ENCODE data around the gene TSPAN17. TPM values are rescaled to one million over a fixed set of nuclear protein-coding genes. Genes with fewer than 3 reads are reported as not detected.

The TSPAN17 gene
- polyA plus RNA-seq, 4 donors, result 20.7 to 35.2 (median 24.2) TPM

DNA sequence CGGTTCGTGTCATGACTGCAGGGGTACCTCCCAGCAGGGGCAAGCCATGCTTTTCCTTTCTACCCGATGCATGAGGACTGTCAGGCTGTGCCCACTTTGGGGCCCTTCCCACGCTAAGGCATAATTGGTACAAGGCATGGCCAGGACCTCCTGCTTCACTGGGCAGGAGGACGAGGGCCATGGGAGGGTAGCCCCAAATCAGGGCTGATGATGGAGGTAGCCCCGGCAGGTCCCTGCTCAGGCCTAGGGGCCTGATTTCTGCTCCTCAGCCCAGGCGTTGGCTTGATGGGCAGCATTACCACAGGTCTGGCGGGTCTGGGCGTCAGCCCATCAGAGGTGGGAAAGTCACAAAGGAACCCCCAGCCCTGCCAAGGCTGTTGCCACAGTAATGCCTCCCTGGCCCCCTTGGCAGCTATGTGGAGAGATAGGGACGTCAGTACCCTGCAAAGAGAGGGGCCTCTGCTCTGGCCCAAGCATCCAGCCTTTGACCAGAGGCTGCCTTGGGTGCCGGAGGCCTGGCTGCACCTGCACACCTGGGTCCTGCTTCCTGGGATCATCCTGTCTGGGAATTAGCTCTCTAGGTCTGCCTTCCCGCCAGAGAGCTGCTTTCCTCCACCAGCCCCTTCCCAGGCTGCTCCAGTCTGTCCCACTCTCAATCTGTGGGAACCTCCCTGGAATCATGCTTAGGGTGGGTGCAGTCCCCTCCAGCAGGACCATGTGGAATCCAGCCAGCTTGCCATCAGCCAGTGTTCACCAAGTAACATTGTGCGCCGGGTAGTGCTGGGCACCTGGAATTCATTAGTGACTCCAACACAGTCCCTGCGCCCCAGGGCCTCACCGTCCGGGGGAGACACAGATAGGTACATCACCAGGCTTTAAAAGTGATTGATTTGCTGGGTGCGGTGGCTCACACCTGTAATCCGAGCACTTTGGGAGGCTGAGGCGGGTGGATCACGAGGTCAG lies 15.4 kb downstream of the TSPAN17 start:
- H3K27ac ChIP-seq (ENCODE audit: low read depth in 1 of 3, low read length in 2 of 3), result no peak overlapping the region
- DNase-seq (peak in 1 of 2 donors; percentile 1), FAIRE-seq (no peak)
- H3K9me3 ChIP-seq (ENCODE audit: control insufficient read depth in 2 of 2, insufficient read depth in 1 of 2, low read depth in 1 of 2, low read length in 1 of 2), result no peaks in the 10 kb centered on the region
- H3K36me3 ChIP-seq (ENCODE audit: control insufficient read depth in 3 of 3, insufficient read depth in 2 of 3, low read depth in 1 of 3, low read length in 3 of 3), result peaks cover 0 to 3% (median 0%) of the 10 kb centered on the region in 3 donors
- H3K4me1 ChIP-seq (ENCODE audit: control insufficient read depth in 3 of 3, insufficient read depth in 2 of 3, low read depth in 1 of 3, low read length in 2 of 3), result peaks cover 5 to 7% (median 5%) of the 10 kb centered on the region in 3 donors
- H3K27me3 ChIP-seq (ENCODE audit: control insufficient read depth in 3 of 3, insufficient read depth in 3 of 3, low read length in 3 of 3), result peaks cover 0 to 14% (median 14%) of the 10 kb centered on the region in 3 donors
- 84 to 88% (median 88%) methylated on average over 19 to 21 of the region's 21 CpGs for WGBS, 3 donors
- no peak overlapping the region for H3K4me3 ChIP-seq (ENCODE audit: low read depth in 1 of 3, low read length in 3 of 3)

DNA sequence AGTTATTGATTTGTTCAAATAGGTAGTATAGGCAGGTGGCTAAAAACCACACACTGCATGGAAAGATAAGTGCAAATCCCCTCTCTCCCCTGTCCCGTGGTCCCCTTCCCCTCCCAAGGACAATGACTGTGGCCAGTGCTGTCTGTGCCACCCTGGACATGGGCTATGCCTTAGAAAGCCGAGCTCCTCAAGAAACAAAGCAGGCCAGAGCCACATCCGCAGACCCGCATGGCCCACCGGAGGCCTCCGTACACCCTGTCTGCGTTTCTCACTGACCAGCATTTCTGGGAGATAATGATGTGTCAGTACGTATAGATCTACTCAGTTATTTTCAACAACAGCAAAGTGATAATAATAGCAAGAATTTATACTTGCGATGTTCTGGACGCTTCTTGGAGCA lies 16.3 kb downstream of the TSPAN17 start:
- DNase-seq (no peak), FAIRE-seq (no peak)
- WGBS, 3 donors, result 78 to 83% (median 80%) methylated on average over 10 of the region's 10 CpGs

DNA sequence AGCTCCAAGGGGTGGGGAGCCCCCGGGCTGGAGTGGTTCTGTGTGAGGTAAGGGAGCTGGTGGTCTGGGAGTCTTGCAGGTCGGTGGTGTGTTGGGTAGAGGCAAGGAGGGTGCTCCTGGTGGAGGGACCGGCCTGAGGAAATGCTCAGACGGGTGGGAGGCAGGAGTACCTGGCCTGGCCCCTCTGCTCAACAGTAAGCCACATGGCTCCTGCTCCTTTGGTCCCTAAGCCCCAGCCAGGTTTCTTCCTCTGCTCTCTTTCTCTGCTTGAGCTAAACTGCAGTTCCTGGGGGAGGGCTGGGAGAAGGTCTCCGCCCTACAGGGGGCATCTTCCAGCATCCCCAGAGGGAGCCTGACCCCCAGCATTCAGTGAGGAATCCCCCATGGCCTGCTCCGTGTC lies 17.2 kb downstream of the TSPAN17 start:
- Histone ChIP-seq H3K9me3 (ENCODE audit: control insufficient read depth in 2 of 2, insufficient read depth in 1 of 2, low read depth in 1 of 2, low read length in 1 of 2) (no peaks in the 10 kb centered on the region), H3K27me3 (ENCODE audit: control insufficient read depth in 3 of 3, insufficient read depth in 3 of 3, low read length in 3 of 3) (peaks cover 0 to 17% (median 14%) of the 10 kb centered on the region in 3 donors), H3K4me3 (ENCODE audit: low read depth in 1 of 3, low read length in 3 of 3) (no peak overlapping the region), H3K27ac (ENCODE audit: low read depth in 1 of 3, low read length in 2 of 3) (no peak overlapping the region), H3K36me3 (ENCODE audit: control insufficient read depth in 3 of 3, insufficient read depth in 2 of 3, low read depth in 1 of 3, low read length in 3 of 3) (no peaks in the 10 kb centered on the region), H3K4me1 (ENCODE audit: control insufficient read depth in 3 of 3, insufficient read depth in 2 of 3, low read depth in 1 of 3, low read length in 2 of 3) (no peaks in the 10 kb centered on the region)
- DNase-seq, result no peak
- FAIRE-seq, result no peak
- WGBS, 3 donors, result 35 to 55% (median 41%) methylated on average over 5 to 6 of the region's 6 CpGs

More for the DNA sequence above, 16.3 kb downstream of the TSPAN17 start:
- H3K4me1 ChIP-seq (ENCODE audit: control insufficient read depth in 3 of 3, insufficient read depth in 2 of 3, low read depth in 1 of 3, low read length in 2 of 3), result peaks cover 1 to 5% (median 2%) of the 10 kb centered on the region in 3 donors
- no peaks in the 10 kb centered on the region for H3K36me3 ChIP-seq (ENCODE audit: control insufficient read depth in 3 of 3, insufficient read depth in 2 of 3, low read depth in 1 of 3, low read length in 3 of 3)
- peaks cover 0 to 17% (median 14%) of the 10 kb centered on the region in 3 donors for H3K27me3 ChIP-seq (ENCODE audit: control insufficient read depth in 3 of 3, insufficient read depth in 3 of 3, low read length in 3 of 3)
- no peak overlapping the region for H3K4me3 ChIP-seq (ENCODE audit: low read depth in 1 of 3, low read length in 3 of 3)
- no peaks in the 10 kb centered on the region for H3K9me3 ChIP-seq (ENCODE audit: control insufficient read depth in 2 of 2, insufficient read depth in 1 of 2, low read depth in 1 of 2, low read length in 1 of 2)
- no peak overlapping the region for H3K27ac ChIP-seq (ENCODE audit: low read depth in 1 of 3, low read length in 2 of 3)

DNA sequence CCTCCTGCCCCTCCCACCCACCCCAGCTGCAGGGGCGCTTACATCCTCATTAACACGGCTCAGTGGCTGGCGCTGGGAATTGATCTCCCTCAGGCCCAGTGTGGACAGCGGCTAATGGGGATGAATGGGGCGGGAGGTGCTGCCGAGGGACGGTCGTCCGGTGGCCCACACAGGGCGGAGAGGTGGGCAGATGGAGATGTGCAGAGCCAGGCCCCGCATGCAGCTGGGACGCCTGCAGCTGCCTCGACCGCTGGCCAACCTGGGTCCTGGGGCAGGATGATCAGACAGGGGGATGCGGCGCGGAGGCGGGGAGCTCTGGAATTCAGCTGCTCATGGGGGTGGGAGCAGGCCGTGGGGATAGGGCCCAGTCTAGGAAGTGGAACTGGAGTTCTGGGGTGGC lies 17.6 kb downstream of the TSPAN17 start:
- no peak overlapping the region for H3K4me3 ChIP-seq (ENCODE audit: low read depth in 1 of 3, low read length in 3 of 3)
- no peaks in the 10 kb centered on the region for H3K4me1 ChIP-seq (ENCODE audit: control insufficient read depth in 3 of 3, insufficient read depth in 2 of 3, low read depth in 1 of 3, low read length in 2 of 3)
- no peaks in the 10 kb centered on the region for H3K36me3 ChIP-seq (ENCODE audit: control insufficient read depth in 3 of 3, insufficient read depth in 2 of 3, low read depth in 1 of 3, low read length in 3 of 3)
- 29 to 59% (median 57%) methylated on average over 17 to 19 of the region's 19 CpGs for WGBS, 3 donors
- no peaks in the 10 kb centered on the region for H3K9me3 ChIP-seq (ENCODE audit: control insufficient read depth in 2 of 2, insufficient read depth in 1 of 2, low read depth in 1 of 2, low read length in 1 of 2)
- DNase-seq (no peak), FAIRE-seq (no peak)
- no peak overlapping the region for H3K27ac ChIP-seq (ENCODE audit: low read depth in 1 of 3, low read length in 2 of 3)
- H3K27me3 ChIP-seq (ENCODE audit: control insufficient read depth in 3 of 3, insufficient read depth in 3 of 3, low read length in 3 of 3), result peaks cover 0 to 17% (median 14%) of the 10 kb centered on the region in 3 donors

DNA sequence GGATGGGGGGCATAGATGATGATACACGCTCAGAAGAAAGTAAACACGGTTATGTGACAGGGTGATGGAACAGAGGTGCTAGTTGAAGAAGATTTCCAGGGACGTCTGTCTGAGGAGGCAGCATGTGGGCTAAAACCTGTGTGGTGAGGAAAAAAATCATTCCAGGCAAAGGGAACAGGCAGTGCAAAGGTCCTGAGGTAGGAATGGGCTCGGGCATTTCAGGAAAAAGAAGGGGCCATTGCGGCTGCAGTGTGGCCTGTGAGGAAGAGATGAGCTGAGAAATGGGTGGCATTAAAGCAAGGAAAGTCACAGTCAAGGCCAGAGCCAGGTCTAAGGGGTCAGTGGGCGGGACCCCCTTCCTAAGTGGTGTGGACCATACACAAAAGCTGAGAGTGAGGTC lies 18.2 kb downstream of the TSPAN17 start:
- Histone ChIP-seq H3K36me3 (ENCODE audit: control insufficient read depth in 3 of 3, insufficient read depth in 2 of 3, low read depth in 1 of 3, low read length in 3 of 3) (no peaks in the 10 kb centered on the region), H3K27me3 (ENCODE audit: control insufficient read depth in 3 of 3, insufficient read depth in 3 of 3, low read length in 3 of 3) (peaks cover 0 to 17% (median 16%) of the 10 kb centered on the region in 3 donors), H3K4me3 (ENCODE audit: low read depth in 1 of 3, low read length in 3 of 3) (no peak overlapping the region), H3K27ac (ENCODE audit: low read depth in 1 of 3, low read length in 2 of 3) (no peak overlapping the region), H3K4me1 (ENCODE audit: control insufficient read depth in 3 of 3, insufficient read depth in 2 of 3, low read depth in 1 of 3, low read length in 2 of 3) (no peaks in the 10 kb centered on the region), H3K9me3 (ENCODE audit: control insufficient read depth in 2 of 2, insufficient read depth in 1 of 2, low read depth in 1 of 2, low read length in 1 of 2) (no peaks in the 10 kb centered on the region)
- DNase-seq, result no peak
- FAIRE-seq, result no peak
- WGBS, 3 donors, result 78 to 84% (median 81%) methylated on average over 6 of the region's 6 CpGs

DNA sequence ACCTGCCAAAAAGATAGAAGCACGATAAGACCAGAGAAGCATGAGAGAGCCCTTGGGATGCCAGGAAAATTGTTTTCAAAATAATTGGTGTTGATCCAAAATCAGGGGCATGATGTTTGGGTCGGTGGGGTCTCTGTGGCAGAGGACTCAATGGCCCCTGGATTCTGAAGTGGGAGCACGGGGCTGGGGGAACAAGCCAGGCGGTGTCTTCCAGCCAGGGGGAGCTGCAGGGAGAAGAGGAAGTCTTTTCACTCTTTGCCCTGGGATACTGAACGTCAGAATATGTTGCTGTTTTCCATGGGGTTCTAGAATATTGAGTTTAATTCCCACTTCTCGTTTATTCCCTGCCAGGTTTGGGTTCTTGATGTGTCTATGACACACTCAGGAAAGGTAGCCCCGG lies 20.4 kb downstream of the TSPAN17 start:
- Histone ChIP-seq H3K27me3 (ENCODE audit: control insufficient read depth in 3 of 3, insufficient read depth in 3 of 3, low read length in 3 of 3) (peaks cover 0 to 18% (median 17%) of the 10 kb centered on the region in 3 donors), H3K27ac (ENCODE audit: low read depth in 1 of 3, low read length in 2 of 3) (no peak overlapping the region)
- no peak for DNase-seq

DNA sequence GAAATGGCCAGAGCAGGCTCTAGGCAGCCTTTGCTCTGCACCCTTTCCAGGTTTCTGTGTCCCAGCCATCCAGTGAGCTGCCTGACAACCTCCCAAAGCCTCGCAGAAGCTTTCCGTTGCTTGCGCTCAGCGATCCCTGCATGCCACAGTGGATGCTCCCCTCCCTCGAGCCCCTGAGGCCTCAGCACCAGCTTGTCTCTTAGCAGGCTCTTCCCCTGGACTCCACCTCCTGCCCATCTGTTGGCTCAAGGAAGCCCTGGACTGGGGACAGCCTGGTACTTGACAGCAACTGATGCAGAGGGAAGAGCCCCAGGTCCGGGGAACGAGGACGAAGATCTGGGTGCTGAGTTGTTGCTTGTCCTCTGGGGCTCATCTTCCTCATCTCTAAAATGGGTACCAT lies 23.2 kb downstream of the TSPAN17 start:
- 79 to 89% (median 83%) methylated on average over 8 of the region's 8 CpGs for WGBS, 3 donors
- FAIRE-seq (no peak), DNase-seq (no peak)
- Histone ChIP-seq H3K4me1 (ENCODE audit: control insufficient read depth in 3 of 3, insufficient read depth in 2 of 3, low read depth in 1 of 3, low read length in 2 of 3) (peaks cover 0 to 2% (median 0%) of the 10 kb centered on the region in 3 donors), H3K27ac (ENCODE audit: low read depth in 1 of 3, low read length in 2 of 3) (no peak overlapping the region), H3K9me3 (ENCODE audit: control insufficient read depth in 2 of 2, insufficient read depth in 1 of 2, low read depth in 1 of 2, low read length in 1 of 2) (no peaks in the 10 kb centered on the region), H3K27me3 (ENCODE audit: control insufficient read depth in 3 of 3, insufficient read depth in 3 of 3, low read length in 3 of 3) (peaks cover 0 to 6% (median 4%) of the 10 kb centered on the region in 3 donors), H3K36me3 (ENCODE audit: control insufficient read depth in 3 of 3, insufficient read depth in 2 of 3, low read depth in 1 of 3, low read length in 3 of 3) (no peaks in the 10 kb centered on the region), H3K4me3 (ENCODE audit: low read depth in 1 of 3, low read length in 3 of 3) (no peak overlapping the region)

More for the DNA sequence above, 20.4 kb downstream of the TSPAN17 start:
- no peak for FAIRE-seq
- peaks cover 0 to 2% (median 0%) of the 10 kb centered on the region in 3 donors for H3K4me1 ChIP-seq (ENCODE audit: control insufficient read depth in 3 of 3, insufficient read depth in 2 of 3, low read depth in 1 of 3, low read length in 2 of 3)
- no peaks in the 10 kb centered on the region for H3K9me3 ChIP-seq (ENCODE audit: control insufficient read depth in 2 of 2, insufficient read depth in 1 of 2, low read depth in 1 of 2, low read length in 1 of 2)
- no peaks in the 10 kb centered on the region for H3K36me3 ChIP-seq (ENCODE audit: control insufficient read depth in 3 of 3, insufficient read depth in 2 of 3, low read depth in 1 of 3, low read length in 3 of 3)
- H3K4me3 ChIP-seq (ENCODE audit: low read depth in 1 of 3, low read length in 3 of 3), result no peak overlapping the region
- 57 to 75% (median 70%) methylated on average over 7 of the region's 7 CpGs for WGBS, 3 donors

DNA sequence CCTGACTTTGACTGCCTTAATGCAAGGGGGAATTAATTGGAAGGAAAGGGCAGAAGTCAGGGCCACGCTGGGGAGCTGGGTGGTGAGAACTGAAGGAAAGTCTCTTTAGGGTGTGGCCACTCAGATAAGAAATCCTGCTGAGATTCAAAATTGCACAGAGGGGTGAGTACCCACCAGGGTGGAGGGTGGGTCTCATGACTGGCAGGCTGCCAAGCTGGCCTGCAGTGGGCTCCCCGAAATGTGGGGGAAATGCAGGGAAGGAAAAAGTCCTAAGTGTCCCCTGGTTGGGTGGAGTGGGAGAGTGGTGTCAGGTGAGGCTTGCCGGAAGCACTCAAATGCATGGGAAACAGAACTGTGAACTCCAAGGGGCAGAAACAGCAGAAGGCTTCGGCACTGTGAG lies 24.1 kb downstream of the TSPAN17 start:
- H3K9me3 ChIP-seq (ENCODE audit: control insufficient read depth in 2 of 2, insufficient read depth in 1 of 2, low read depth in 1 of 2, low read length in 1 of 2), result no peaks in the 10 kb centered on the region
- DNase-seq, result peak; percentile 31 to 46
- peaks cover 0 to 3% (median 3%) of the 10 kb centered on the region in 3 donors for H3K27me3 ChIP-seq (ENCODE audit: control insufficient read depth in 3 of 3, insufficient read depth in 3 of 3, low read length in 3 of 3)
- no peak overlapping the region for H3K4me3 ChIP-seq (ENCODE audit: low read depth in 1 of 3, low read length in 3 of 3)
- no peak overlapping the region for H3K27ac ChIP-seq (ENCODE audit: low read depth in 1 of 3, low read length in 2 of 3)
- no peaks in the 10 kb centered on the region for H3K36me3 ChIP-seq (ENCODE audit: control insufficient read depth in 3 of 3, insufficient read depth in 2 of 3, low read depth in 1 of 3, low read length in 3 of 3)
- H3K4me1 ChIP-seq (ENCODE audit: control insufficient read depth in 3 of 3, insufficient read depth in 2 of 3, low read depth in 1 of 3, low read length in 2 of 3), result peaks cover 0 to 2% (median 0%) of the 10 kb centered on the region in 3 donors
- WGBS, 3 donors, result 44 to 53% (median 49%) methylated on average over 4 of the region's 4 CpGs
- FAIRE-seq, result no peak

Data from small intestine (tissue), 7 donors.